Neural progenitor cell (in vitro differentiated cells): Measurements from ENCODE around the gene RHBDL3.

Experiments used
- CTCF ChIP-seq: fragments of 200-600 bp; sonication (generic); IDR thresholded peaks from 2 replicates; pipeline ENCODE4 v1.5.1; 2017; ENCODE audit warnings: antibody characterized with exemption, mild to moderate bottlenecking
- EZH2 ChIP-seq: fragments of 200-600 bp; sonication (generic); IDR thresholded peaks from 2 replicates; pipeline ENCODE4 v1.6.1; 2017; ENCODE audit warnings: antibody characterized with exemption, mild to moderate bottlenecking, moderate library complexity
- EZH2phosphoT487 ChIP-seq: fragments of 200-600 bp; sonication (generic); IDR thresholded peaks from 2 replicates; pipeline ENCODE4 v1.6.1; 2017; ENCODE audit warnings: antibody characterized with exemption

GRCh38 chr17:32274643-32275042 lies 9.0 kb downstream of the RHBDL3 start:
- TF ChIP-seq CTCF, result no peak
- no peak for TF ChIP-seq EZH2
- TF ChIP-seq EZH2phosphoT487, result no peak
